Measurements from ENCODE around the gene FSIP1. TPM values are rescaled to one million over a fixed set of nuclear protein-coding genes. Genes with fewer than 3 reads are reported as not detected.

FSIP1 gene
- total RNA-seq, 1 donor from 2014 or later, result 2.9 TPM

DNA sequence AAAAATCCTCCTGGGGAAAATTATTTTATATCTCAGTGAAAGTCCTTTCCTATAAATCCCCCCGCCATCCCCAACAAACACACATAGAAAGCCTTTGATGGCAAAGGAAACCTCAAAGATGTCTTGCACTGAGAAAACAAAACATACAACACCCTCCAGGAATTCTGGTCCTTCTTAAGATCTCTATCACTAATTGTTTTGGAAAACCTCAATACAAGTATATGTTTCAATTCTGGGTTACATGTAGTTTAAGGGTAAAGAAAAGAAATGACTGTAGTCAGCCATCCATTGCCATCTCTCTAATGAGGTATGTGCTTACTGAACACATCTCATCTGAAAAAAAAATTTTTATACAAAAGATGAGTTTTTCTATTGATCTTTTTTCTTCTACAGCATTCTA is 97.3 kb downstream of the FSIP1 start:
- TF ChIP-seq, protein P1, sequence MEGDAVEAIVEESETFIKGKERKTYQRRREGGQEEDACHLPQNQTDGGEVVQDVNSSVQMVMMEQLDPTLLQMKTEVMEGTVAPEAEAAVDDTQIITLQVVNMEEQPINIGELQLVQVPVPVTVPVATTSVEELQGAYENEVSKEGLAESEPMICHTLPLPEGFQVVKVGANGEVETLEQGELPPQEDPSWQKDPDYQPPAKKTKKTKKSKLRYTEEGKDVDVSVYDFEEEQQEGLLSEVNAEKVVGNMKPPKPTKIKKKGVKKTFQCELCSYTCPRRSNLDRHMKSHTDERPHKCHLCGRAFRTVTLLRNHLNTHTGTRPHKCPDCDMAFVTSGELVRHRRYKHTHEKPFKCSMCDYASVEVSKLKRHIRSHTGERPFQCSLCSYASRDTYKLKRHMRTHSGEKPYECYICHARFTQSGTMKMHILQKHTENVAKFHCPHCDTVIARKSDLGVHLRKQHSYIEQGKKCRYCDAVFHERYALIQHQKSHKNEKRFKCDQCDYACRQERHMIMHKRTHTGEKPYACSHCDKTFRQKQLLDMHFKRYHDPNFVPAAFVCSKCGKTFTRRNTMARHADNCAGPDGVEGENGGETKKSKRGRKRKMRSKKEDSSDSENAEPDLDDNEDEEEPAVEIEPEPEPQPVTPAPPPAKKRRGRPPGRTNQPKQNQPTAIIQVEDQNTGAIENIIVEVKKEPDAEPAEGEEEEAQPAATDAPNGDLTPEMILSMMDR (conservative IDR thresholded peaks at IDR 0.05), result no peak
- no peaks in the 10 kb centered on the region for H3K36me3 Mint-ChIP-seq
- no peaks in the 10 kb centered on the region for H3K9me3 Mint-ChIP-seq
- H3K27me3 Mint-ChIP-seq, result no peaks in the 10 kb centered on the region
- H3K4me3 Mint-ChIP-seq, result no peak overlapping the region
- no peak overlapping the region for H3K27ac Mint-ChIP-seq
- DNase-seq (ENCODE audit: extremely low spot score, unreplicated experiment), result no peak
- peaks cover 4% of the 10 kb centered on the region for H3K4me1 Mint-ChIP-seq (ENCODE audit: unreplicated experiment)

DNA sequence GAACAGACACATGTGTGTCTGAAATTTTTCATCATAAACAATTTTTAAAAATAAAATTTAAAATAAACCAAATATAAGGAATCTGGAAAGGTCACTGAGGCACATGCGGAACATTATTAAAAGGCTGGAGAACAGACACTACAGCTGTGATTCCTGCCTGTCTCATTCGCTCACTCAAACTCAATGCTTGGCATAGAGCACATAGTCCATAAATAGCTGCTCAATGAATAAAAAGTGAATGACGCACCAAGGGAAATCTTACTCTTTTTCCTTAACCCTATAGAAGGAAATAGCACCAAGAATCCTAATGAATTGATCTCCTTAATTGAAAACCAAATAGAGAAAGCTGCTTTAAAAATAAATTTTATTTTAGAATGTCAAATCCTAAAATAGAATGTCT is 98.4 kb downstream of the FSIP1 start:
- Mint-ChIP-seq H3K9me3 (no peaks in the 10 kb centered on the region), H3K4me3 (no peak overlapping the region), H3K36me3 (no peaks in the 10 kb centered on the region), H3K27ac (no peak overlapping the region), H3K4me1 (ENCODE audit: unreplicated experiment) (peaks cover 4% of the 10 kb centered on the region), H3K27me3 (no peaks in the 10 kb centered on the region)
- TF ChIP-seq, protein P1 (conservative IDR thresholded peaks at IDR 0.05), result no peak
- no peak for DNase-seq (ENCODE audit: extremely low spot score, unreplicated experiment)

DNA sequence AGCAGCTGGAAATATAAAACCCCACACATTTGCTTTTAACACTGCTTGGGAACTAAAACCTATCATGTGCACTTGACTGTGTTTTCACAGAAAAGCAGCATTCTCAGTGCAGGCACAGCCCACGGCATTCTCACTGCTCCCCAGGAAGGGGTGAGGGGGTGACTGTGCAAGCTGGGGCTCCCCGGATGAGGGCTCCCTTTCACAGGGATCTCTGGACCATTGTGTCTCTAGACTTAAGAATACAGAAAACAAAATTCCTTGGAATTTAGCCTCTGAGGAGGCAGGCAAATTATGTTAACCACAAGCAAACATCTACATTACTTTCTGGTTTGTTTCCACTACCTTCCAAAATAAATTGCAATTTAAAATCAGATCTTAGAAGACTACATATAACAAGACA is 100.3 kb downstream of the FSIP1 start:
- Mint-ChIP-seq H3K4me1 (ENCODE audit: unreplicated experiment) (peaks cover 4% of the 10 kb centered on the region), H3K4me3 (no peak overlapping the region), H3K36me3 (no peaks in the 10 kb centered on the region), H3K27me3 (no peaks in the 10 kb centered on the region), H3K9me3 (no peaks in the 10 kb centered on the region), H3K27ac (no peak overlapping the region)
- TF ChIP-seq, protein P1 (conservative IDR thresholded peaks at IDR 0.05), result no peak
- no peak for DNase-seq (ENCODE audit: extremely low spot score, unreplicated experiment)

DNA sequence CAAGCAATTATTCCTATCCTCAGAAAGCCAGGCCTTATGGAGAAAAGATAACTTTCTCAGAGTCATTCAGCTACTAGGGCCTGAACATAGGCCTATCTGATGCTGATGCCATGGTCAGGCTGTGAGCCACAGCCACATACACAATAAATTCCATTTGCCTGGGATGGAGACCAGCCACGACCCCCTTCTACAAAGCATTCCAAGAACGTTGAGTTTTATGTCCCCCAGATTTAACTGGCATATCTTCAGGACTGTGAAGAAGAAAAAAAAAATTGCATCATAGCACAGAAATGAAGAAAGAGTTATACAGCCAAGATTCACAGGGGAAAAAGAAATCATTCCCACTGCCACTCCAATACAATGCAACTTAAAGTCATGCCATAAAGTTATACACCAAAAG is 101.8 kb downstream of the FSIP1 start:
- H3K4me1 Mint-ChIP-seq (ENCODE audit: unreplicated experiment), result peaks cover 4% of the 10 kb centered on the region
- no peaks in the 10 kb centered on the region for H3K9me3 Mint-ChIP-seq
- TF ChIP-seq, protein P1 (conservative IDR thresholded peaks at IDR 0.05), result no peak
- no peaks in the 10 kb centered on the region for H3K27me3 Mint-ChIP-seq
- no peaks in the 10 kb centered on the region for H3K36me3 Mint-ChIP-seq
- DNase-seq (ENCODE audit: extremely low spot score, unreplicated experiment), result no peak
- no peak overlapping the region for H3K27ac Mint-ChIP-seq
- H3K4me3 Mint-ChIP-seq, result no peak overlapping the region

DNA sequence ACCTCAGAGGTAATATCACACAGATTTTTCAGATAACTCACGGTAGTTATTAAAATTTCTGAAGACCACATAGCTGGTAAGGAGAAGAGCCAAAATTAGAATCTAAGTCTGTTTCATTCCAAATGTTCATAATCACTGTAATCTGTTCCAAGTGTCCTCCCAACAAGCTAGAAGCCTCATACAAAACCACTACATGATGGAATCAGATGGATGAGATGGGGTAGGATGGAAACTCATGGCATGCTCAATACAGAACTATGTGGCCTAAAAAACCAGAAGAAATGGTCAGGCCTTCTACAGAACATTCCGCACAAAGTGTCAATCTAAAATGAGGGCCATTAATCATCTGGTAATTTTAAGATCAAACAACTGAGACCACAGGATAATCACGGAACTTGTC is 110.0 kb downstream of the FSIP1 start:
- DNase-seq (ENCODE audit: extremely low spot score, unreplicated experiment), result no peak
- Mint-ChIP-seq H3K27ac (no peak overlapping the region), H3K4me3 (no peak overlapping the region), H3K27me3 (no peaks in the 10 kb centered on the region), H3K9me3 (no peaks in the 10 kb centered on the region), H3K4me1 (ENCODE audit: unreplicated experiment) (no peaks in the 10 kb centered on the region), H3K36me3 (no peaks in the 10 kb centered on the region)
- TF ChIP-seq, protein P1 (conservative IDR thresholded peaks at IDR 0.05), result no peak

DNA sequence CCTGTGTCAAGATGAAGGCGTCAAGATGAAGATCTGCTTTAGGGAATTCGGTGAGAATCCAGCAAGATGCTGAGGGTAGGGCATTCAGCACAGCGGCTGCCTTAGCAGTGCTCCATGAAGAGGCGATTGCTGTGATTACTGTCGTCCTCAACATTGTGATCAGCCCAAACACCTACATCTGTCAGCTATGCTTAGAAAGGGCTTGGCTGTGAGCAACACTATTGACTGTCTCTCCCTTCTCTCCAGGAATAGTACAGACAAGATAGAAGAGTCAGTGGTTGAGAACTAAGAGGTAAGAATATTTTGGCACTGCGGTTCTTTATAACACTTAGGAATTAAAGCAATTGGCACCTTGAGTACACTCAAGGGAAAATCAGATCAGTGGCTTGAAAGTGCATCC is 110.5 kb downstream of the FSIP1 start:
- DNase-seq (ENCODE audit: extremely low spot score, unreplicated experiment), result no peak
- H3K27me3 Mint-ChIP-seq, result no peaks in the 10 kb centered on the region
- H3K9me3 Mint-ChIP-seq, result no peaks in the 10 kb centered on the region
- H3K4me3 Mint-ChIP-seq, result no peak overlapping the region
- no peaks in the 10 kb centered on the region for H3K36me3 Mint-ChIP-seq
- H3K27ac Mint-ChIP-seq, result no peak overlapping the region
- TF ChIP-seq, protein P1 (conservative IDR thresholded peaks at IDR 0.05), result no peak
- H3K4me1 Mint-ChIP-seq (ENCODE audit: unreplicated experiment), result no peaks in the 10 kb centered on the region
